H1 (cell line): ENCODE results near the gene H2BK1. TPM values are rescaled to one million over a fixed set of nuclear protein-coding genes. Genes with fewer than 3 reads are reported as not detected.
A peak's percentile ranks its signal among the peaks of the same experiment; 100 is the strongest.

Experiments
- CBX5 ChIP-seq: fragments of 300-800, 300-1000 bp; sonication (generic); IDR thresholded peaks from 2 replicates; pipeline ENCODE4 v1.7.1; 2016; ENCODE audit warnings: antibody characterized with exemption, low read length, low read depth
- GTF2F1 ChIP-seq: IDR thresholded peaks from 2 replicates; pipeline ENCODE4 v1.6.1; 2012; ENCODE audit warnings: low read depth, low read length, improper control_type of control experiment, borderline replicate concordance
- KDM1A ChIP-seq: fragments of 200-600, 300-600 bp; sonication (generic); IDR thresholded peaks from 2 replicates; pipeline ENCODE4 v1.7.1; 2016; ENCODE audit warnings: mild to moderate bottlenecking, low read length, borderline replicate concordance
- RAD21 ChIP-seq, 2 experiments: IDR thresholded peaks in 1 of 2; conservative IDR thresholded peaks in 1 of 2; 2 replicates each; pipeline ENCODE4 v1.6.1; 2011; ENCODE audit warnings: low read depth in 2 of 2, low read length in 2 of 2, improper control_type of control experiment in 1 of 2, inconsistent platforms in 1 of 2, mild to moderate bottlenecking in 1 of 2, moderate library complexity in 1 of 2
- RFX5 ChIP-seq: IDR thresholded peaks from 2 replicates; pipeline ENCODE4 v1.6.1; 2011; ENCODE audit warnings: low read depth, low read length, improper control_type of control experiment, borderline replicate concordance
- YY1 ChIP-seq: IDR thresholded peaks from 2 replicates; pipeline ENCODE4 v1.6.1; 2011; ENCODE audit warnings: low read depth, mild to moderate bottlenecking, low read length
- polyA plus RNA-seq, 7 experiments: library from polyadenylated mRNA; depleted of rRNA in 3 of 7; stranded (reverse) in 5 of 7; unstranded in 2 of 7; fragments of >200 nt in 5 of 7; fragments of 200-250 nt in 2 of 7; gene quantifications; 1 replicate in 5 of 7; 2 replicates in 1 of 7; 4 replicates in 1 of 7; pipeline versions ENCODE4 v1.2.1 to v1.2.3, GENCODE V29; 2011 to 2013; ENCODE audit warnings: missing spikeins in 2 of 7, mixed read lengths in 2 of 7
- total RNA-seq: library from RNA; stranded (reverse); fragmentation: NEBNext Ultra II Directional; extraction: Animal tissue kit (Norgen Biotek cat#: 25700); gene quantifications from 2 replicates; pipeline ENCODE4 v1.2.1, GENCODE V29; 2021

H2BK1 gene
- total and polyA plus RNA-seq, 2 of the 8 experiments (the other 6 are each of a cell fraction or from before 2014, with no cell fraction given), result not detected

- TF ChIP-seq GTF2F1 (no peak), RFX5 (no peak), YY1 (no peak), RAD21 (IDR thresholded peaks at IDR 0.05 in 1 of 2, conservative IDR thresholded peaks at IDR 0.05 in 1 of 2; ENCODE audit: low read depth in 2 of 2, low read length in 2 of 2) (peak in 1 of 2 experiments; percentile 24; a peak in 1 of 4 replicates), KDM1A (no peak), CBX5 (no peak)
- TF ChIP-seq, all 59 proteins: peak for 3
These were observed 976 bp upstream of the H2BK1 start (continued) for GRCh38 chr7:151211155-151211772.
